ENCODE data around the gene NAP1L4. TPM values are rescaled to one million over a fixed set of nuclear protein-coding genes. Genes with fewer than 3 reads are reported as not detected.

The NAP1L4 gene
- total and polyA plus RNA-seq, 10 donors = 79.5 to 137 (median 114) TPM

GRCh38 chr11:2917842-2918490 lies 74.2 kb downstream of the NAP1L4 start:
- TF ChIP-seq CTCF (IDR thresholded peaks at IDR 0.05 in 8 of 11, conservative IDR thresholded peaks at IDR 0.05 in 3 of 11) = no peak
- no peaks in the 10 kb centered on the region for H3K27me3 ChIP-seq (replicated peaks in 1 of 7)
- no peak overlapping the region for H3K4me3 ChIP-seq
- no peaks in the 10 kb centered on the region for H3K9me3 ChIP-seq
- H3K4me1 ChIP-seq = peaks cover 0 to 15% (median 10%) of the 10 kb centered on the region in 6 donors
- H3K36me3 ChIP-seq = no peaks in the 10 kb centered on the region
- no peak for DNase-seq
- WGBS, 5 donors = 84 to 89% (median 85%) methylated on average over 21 to 25 of the region's 25 CpGs
- intact Hi-C loops (cut with DNase I; ENCODE audit: low total_unique reads) = no loop called here
- no peak overlapping the region for H3K27ac ChIP-seq

- no peak for DNase-seq
- no peak overlapping the region for H3K27ac ChIP-seq
- no peak overlapping the region for H3K4me3 ChIP-seq
- no peaks in the 10 kb centered on the region for H3K27me3 ChIP-seq (replicated peaks in 1 of 7)
- WGBS, 5 donors = 81 to 92% (median 87%) methylated on average over 13 to 16 of the region's 16 CpGs
- peaks cover 0 to 21% (median 10%) of the 10 kb centered on the region in 6 donors for H3K4me1 ChIP-seq
- H3K36me3 ChIP-seq = no peaks in the 10 kb centered on the region
- intact Hi-C loops (cut with DNase I; ENCODE audit: low total_unique reads) = no loop called here
- no peaks in the 10 kb centered on the region for H3K9me3 ChIP-seq
- TF ChIP-seq POLR2A (IDR thresholded peaks at IDR 0.05) = no peak
- TF ChIP-seq CTCF (IDR thresholded peaks at IDR 0.05 in 8 of 11, conservative IDR thresholded peaks at IDR 0.05 in 3 of 11) = no peak
- no peak for TF ChIP-seq POLR2AphosphoS5 (IDR thresholded peaks at IDR 0.05)
These were observed 75.1 kb downstream of the NAP1L4 start for GRCh38 chr11:2916892-2917645.

GRCh38 chr11:2916114-2916891 lies 75.8 kb downstream of the NAP1L4 start:
- 84 to 92% (median 87%) methylated on average over 4 to 20 of the region's 20 CpGs for WGBS, 5 donors
- Histone ChIP-seq H3K27ac (no peak overlapping the region), H3K4me3 (no peak overlapping the region), H3K27me3 (replicated peaks in 1 of 7) (no peaks in the 10 kb centered on the region), H3K9me3 (no peaks in the 10 kb centered on the region), H3K4me1 (peaks cover 0 to 21% (median 10%) of the 10 kb centered on the region in 6 donors), H3K36me3 (no peaks in the 10 kb centered on the region)
- DNase-seq = no peak
- TF ChIP-seq POLR2AphosphoS5 (IDR thresholded peaks at IDR 0.05) = no peak
- TF ChIP-seq CTCF (IDR thresholded peaks at IDR 0.05 in 8 of 11, conservative IDR thresholded peaks at IDR 0.05 in 3 of 11) = no peak
- TF ChIP-seq POLR2A (IDR thresholded peaks at IDR 0.05) = no peak
- intact Hi-C loops (cut with DNase I; ENCODE audit: low total_unique reads) = no loop called here

GRCh38 chr11:2915473-2915872 lies 76.7 kb downstream of the NAP1L4 start:
- no peak for DNase-seq
- 77 to 86% (median 82%) methylated on average over 7 to 11 of the region's 11 CpGs for WGBS, 5 donors
- Histone ChIP-seq H3K4me3 (no peak overlapping the region), H3K36me3 (no peaks in the 10 kb centered on the region), H3K4me1 (peaks cover 0 to 21% (median 10%) of the 10 kb centered on the region in 6 donors), H3K27ac (no peak overlapping the region), H3K27me3 (replicated peaks in 1 of 7) (no peaks in the 10 kb centered on the region), H3K9me3 (no peaks in the 10 kb centered on the region)
- intact Hi-C loops (cut with DNase I; ENCODE audit: low total_unique reads) = no loop called here
- TF ChIP-seq CTCF (IDR thresholded peaks at IDR 0.05 in 8 of 11, conservative IDR thresholded peaks at IDR 0.05 in 3 of 11) = no peak
- no peak for TF ChIP-seq POLR2A (IDR thresholded peaks at IDR 0.05)
- TF ChIP-seq POLR2AphosphoS5 (IDR thresholded peaks at IDR 0.05) = no peak
